Epithelial cell of esophagus (primary cell): Measurements from ENCODE around the gene HMCN1.

Experiments
- DNase-seq: peaks from one replicate; pipeline ENCODE4 v3.0.0; 2010; ENCODE audit warnings: low read depth
- H3K4me3 ChIP-seq: 2 replicates; pipeline ENCODE4 v1.5.1; 2011; ENCODE audit warnings: mild to moderate bottlenecking, low read length, control low read depth
- TF ChIP-seq, protein P1 (sequence below): IDR thresholded peaks from 2 replicates; pipeline ENCODE4 v1.5.1; 2011; ENCODE audit warnings: low read depth, mild to moderate bottlenecking, low read length, control low read depth, inconsistent platforms; ENCODE audit not compliant: insufficient read depth; ENCODE audit errors: missing control alignments

HMCN1 gene

DNA sequence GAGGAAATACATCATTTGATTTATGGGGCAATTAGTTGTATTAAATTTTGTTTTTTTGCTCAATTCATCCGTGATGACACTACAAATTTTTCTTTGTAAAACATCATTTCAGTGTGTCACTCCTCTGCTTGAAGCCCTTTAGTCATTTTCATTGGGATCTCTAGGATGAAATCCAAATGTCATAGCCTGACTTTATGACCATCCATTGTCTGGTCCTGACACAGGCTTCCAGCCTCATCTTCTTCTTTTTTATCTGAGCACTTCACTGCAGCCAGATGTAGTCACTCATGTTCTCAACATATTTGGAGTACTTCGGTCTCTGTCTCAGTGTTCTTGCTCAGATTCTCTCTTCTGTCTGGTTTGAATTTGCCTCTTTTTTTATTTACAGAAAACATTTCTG lies 173.1 kb downstream of the HMCN1 start:
- H3K4me3 ChIP-seq: no peak overlapping the region
- no peak for DNase-seq

DNA sequence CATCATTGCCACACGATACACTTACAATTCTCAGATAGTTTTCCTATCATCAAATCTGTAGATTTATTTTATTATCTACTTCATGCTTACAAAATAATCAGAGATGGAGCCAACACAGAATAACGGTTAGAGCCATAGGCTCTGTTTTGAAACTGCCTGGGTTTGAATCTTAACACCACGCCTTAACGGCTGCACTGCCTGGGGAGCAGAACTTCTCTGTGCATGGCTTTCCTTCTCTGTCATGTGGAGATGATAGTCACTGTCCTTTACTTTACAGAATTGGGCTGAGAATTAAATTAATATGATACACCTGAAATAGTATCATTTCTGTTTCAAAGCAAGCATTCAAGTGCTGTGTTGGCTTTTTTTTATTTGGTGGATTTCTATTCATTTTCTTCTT lies 177.8 kb downstream of the HMCN1 start:
- DNase-seq: no peak
- TF ChIP-seq, protein P1, sequence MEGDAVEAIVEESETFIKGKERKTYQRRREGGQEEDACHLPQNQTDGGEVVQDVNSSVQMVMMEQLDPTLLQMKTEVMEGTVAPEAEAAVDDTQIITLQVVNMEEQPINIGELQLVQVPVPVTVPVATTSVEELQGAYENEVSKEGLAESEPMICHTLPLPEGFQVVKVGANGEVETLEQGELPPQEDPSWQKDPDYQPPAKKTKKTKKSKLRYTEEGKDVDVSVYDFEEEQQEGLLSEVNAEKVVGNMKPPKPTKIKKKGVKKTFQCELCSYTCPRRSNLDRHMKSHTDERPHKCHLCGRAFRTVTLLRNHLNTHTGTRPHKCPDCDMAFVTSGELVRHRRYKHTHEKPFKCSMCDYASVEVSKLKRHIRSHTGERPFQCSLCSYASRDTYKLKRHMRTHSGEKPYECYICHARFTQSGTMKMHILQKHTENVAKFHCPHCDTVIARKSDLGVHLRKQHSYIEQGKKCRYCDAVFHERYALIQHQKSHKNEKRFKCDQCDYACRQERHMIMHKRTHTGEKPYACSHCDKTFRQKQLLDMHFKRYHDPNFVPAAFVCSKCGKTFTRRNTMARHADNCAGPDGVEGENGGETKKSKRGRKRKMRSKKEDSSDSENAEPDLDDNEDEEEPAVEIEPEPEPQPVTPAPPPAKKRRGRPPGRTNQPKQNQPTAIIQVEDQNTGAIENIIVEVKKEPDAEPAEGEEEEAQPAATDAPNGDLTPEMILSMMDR: no peak
- H3K4me3 ChIP-seq: no peak overlapping the region

More for the DNA sequence above, 173.1 kb downstream of the HMCN1 start:
- TF ChIP-seq, protein P1: no peak

DNA sequence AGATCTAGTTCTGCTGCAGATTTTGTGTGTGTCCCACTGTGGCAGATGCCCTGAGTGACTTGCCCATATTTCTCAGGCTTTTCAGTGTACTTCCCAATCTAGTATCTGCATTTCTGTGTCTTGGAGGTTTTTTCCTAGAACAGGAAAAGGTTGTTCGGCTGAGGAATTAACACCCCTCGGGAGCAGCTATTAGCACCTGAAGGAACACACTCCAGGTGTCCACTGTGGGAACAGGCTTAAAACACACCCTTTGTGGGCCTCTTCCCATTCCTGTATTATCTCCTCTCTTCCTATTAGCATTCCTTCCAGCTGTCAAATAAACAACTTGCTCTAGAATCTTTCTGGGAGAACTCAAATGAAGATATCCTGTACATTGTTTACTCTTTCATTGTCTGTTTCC lies 178.3 kb downstream of the HMCN1 start:
- TF ChIP-seq, protein P1: no peak
- H3K4me3 ChIP-seq: no peak overlapping the region
- DNase-seq: no peak

DNA sequence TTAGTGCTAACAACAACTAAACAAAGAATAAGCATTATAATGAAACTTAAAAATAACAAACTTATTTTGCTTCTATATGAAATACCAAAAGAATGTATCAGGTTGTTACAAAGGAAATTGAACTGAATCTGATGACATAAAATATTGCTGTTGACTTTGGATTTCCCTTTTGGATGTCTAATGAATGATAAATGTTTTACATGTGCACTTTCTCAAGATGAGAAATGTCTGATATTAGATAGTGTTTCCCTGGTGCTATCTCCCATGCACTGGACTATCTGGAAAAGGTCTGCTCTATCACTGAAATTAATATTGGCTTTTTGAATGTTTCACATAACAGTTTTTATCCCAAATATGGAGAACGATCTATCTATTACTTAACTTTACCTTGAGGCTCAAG lies 179.9 kb downstream of the HMCN1 start:
- TF ChIP-seq, protein P1: no peak
- no peak for DNase-seq

DNA sequence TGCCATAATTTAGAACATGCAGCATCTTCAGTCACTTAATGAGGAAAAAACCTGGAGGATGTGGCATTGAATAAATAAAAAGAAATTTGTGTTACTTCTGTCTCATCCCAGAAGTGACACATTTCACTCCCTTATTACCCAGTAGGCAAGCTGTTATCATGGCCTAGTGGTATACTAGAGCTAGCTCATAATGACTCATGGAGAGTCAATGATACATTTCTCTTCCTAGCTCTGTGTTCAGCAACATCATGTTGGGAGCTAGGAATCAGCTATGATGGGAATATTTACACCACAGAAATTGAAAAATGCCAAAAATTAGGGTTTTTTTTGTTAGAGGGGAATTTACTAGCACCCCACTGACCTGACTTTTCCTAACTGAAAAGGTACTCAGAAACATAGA lies 182.7 kb downstream of the HMCN1 start:
- TF ChIP-seq, protein P1: no peak
- no peak overlapping the region for H3K4me3 ChIP-seq
- peak; percentile 18 for DNase-seq

More for the DNA sequence above, 179.9 kb downstream of the HMCN1 start:
- H3K4me3 ChIP-seq: no peak overlapping the region

DNA sequence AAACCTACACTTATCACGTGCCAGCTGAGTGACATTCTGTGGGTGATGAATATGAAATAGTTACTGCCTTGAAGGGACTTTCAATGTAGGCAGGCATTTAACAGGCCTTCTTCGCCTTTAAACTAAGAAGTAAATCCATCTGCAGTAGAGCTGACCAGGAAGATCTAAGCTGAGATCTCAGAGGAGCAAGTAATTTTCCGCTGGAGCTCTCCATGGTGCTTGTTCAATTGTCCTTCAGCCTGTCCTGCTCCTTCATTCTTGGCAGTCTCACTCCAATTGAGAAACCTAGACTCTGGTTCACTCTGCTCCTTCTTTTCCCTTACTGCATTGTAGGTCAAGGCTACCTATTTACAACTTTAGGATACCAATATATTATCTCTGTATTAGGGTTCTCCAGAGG lies 183.5 kb downstream of the HMCN1 start:
- TF ChIP-seq, protein P1: no peak

DNA sequence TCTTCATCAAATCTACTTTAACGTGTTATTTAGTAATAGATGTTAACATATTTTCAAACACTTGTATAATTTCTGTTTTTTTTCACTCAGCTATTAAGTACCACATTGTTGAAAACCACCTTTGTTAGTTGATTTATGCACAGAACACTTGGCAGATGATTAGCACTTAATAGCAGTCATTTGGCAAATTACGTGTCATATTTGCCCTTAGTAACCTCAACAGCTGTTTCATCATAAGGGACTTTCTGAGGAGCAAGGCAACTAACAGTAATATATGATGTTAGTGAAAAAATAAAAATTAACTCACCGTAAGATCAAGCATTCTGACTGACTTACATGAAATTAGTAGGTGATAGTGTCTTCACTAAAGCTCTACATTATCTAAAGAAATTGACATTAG lies 186.4 kb downstream of the HMCN1 start:
- TF ChIP-seq, protein P1: no peak
- H3K4me3 ChIP-seq: no peak overlapping the region
- peak; percentile 37 for DNase-seq

More for the DNA sequence above, 183.5 kb downstream of the HMCN1 start:
- no peak overlapping the region for H3K4me3 ChIP-seq
- DNase-seq: peak; percentile 55
